GM12864 (cell line): ENCODE results near the gene MFRP.

Experiments
- DNase-seq: peaks from one replicate; pipeline ENCODE4 v3.0.0-alpha.2; 2011; ENCODE audit warnings: low read depth
- H3K4me3 ChIP-seq: 2 replicates; pipeline ENCODE4 v1.5.1; 2011; ENCODE audit warnings: mild to moderate bottlenecking, low read depth, low read length, control low read depth
- CTCF ChIP-seq: IDR thresholded peaks from 2 replicates; pipeline ENCODE4 v1.5.1; 2011; ENCODE audit warnings: low read depth, mild to moderate bottlenecking, moderate library complexity, low read length, control low read depth, inconsistent platforms; ENCODE audit errors: missing control alignments

Gene MFRP

GRCh38 chr11:119345685-119346084, 820 bp downstream of the MFRP start:
- no peak for DNase-seq
- no peak for TF ChIP-seq CTCF
- no peak overlapping the region for H3K4me3 ChIP-seq

GRCh38 chr11:119344291-119345010, 2.1 kb downstream of the MFRP start:
- no peak overlapping the region for H3K4me3 ChIP-seq
- no peak for DNase-seq
- TF ChIP-seq CTCF = no peak

GRCh38 chr11:119343726-119344125, 2.8 kb downstream of the MFRP start:
- no peak for TF ChIP-seq CTCF
- H3K4me3 ChIP-seq = no peak overlapping the region
- no peak for DNase-seq

GRCh38 chr11:119342362-119343130, 4.0 kb downstream of the MFRP start:
- no peak overlapping the region for H3K4me3 ChIP-seq
- no peak for TF ChIP-seq CTCF
- DNase-seq = no peak

GRCh38 chr11:119342023-119342300, 4.5 kb downstream of the MFRP start:
- TF ChIP-seq CTCF = no peak
- DNase-seq = no peak
- no peak overlapping the region for H3K4me3 ChIP-seq

- no peak overlapping the region for H3K4me3 ChIP-seq
- DNase-seq = no peak
- TF ChIP-seq CTCF = no peak
Observed at GRCh38 chr11:119341222-119342022, 5.1 kb downstream of the MFRP start.
